ENCODE data around the gene KRT12.
A peak's percentile ranks its signal among the peaks of the same experiment; 100 is the strongest.
"Not testable (repeated sequence)": the region's sequence is repeated elsewhere in the genome, so short reads cannot be mapped to it uniquely, and the experiment has no call there.

The KRT12 gene

DNA sequence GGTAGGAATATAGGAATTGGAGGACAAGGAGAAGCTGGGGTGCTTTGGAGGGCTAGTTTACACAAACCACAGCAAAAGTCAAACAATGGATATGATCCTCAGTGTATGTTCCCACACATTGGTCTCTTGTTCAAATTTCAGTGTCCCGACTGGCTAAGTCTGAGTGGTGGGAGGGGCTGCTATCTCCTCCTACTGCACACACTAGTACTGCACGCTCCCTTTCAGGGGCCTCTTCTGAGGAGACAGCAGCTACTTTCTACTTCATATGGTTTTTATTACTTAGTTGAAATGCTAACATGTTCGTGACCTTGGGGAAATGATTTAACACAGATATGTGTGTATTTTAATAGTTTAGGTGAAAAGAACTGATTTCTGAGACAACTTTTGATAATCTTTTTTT is 25.8 kb downstream of the KRT12 start:
- no peak for DNase-seq

DNA sequence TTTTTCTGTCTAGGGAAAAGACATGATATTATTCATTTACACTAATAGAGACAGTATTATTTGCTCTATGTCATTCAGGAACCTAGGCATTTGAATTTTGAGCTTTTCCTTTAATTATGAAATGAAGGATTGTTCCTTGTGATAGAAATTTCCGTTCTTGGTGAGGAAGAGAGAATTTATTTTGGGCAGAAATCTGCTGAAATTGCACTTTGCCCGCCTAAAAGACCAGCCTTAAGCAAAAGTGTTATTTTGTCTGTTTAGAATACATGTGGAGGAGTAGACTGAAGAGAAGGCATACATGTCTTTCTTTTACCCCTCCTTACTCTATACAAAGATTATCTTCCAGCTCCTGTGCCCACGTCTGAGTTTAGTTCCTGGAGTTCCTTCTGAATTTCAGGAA is 27.8 kb downstream of the KRT12 start:
- no peak for DNase-seq

DNA sequence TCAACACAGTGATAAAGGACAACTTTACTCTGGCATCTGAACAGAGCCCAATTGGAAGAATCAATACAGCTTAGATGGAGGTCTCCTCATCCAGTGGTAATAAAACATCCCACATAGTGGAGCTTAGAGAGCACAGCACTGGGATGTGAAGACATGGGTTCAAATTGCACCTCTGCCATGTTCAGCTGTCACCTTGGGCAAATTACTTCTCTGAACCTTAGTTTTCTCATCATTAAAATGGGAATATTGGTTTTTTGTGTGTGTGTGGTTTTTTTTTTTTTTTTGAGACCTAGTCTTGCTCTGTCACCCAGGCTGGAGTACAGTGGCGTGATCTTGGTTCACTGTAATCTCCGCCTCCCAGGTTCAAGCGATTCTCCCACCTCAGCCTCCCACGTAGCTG is 31.0 kb downstream of the KRT12 start:
- no peak for DNase-seq

DNA sequence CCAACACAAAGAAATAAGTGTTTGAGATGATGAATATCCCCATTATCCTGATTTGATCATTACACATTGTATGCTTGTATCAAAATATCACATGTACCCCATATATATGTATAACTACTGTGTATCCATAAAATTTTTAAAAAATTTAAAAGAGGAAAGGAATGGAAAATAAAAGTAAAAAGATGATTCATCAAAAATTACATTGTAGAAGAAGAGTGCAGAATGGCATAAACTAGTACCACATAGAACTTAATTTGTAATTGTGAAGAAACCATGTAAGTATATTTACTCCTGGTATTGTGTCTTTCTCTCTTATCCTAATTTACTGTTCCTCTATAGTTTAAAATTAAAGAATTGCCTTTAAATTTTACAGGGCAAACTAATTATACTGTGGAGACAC is 33.1 kb downstream of the KRT12 start:
- DNase-seq = no peak

DNA sequence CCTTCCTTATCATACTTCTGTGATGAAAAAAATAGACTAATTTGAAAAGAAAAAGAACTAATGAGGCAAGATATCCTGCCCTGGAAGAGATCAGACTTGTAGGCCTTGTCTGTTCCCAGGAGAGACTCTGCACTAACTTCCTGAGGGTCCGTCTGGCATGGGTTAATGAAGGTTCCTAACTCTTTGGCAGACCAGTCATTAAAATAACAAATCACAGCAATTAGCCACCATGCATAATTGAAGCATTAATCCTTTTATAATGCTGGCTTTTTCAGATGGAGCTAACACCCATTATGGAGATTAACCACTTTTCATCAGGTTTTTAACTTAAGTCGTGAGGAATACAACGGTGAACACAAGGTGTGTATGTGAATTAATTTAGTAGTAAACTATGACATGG is 34.2 kb downstream of the KRT12 start:
- DNase-seq = no peak

DNA sequence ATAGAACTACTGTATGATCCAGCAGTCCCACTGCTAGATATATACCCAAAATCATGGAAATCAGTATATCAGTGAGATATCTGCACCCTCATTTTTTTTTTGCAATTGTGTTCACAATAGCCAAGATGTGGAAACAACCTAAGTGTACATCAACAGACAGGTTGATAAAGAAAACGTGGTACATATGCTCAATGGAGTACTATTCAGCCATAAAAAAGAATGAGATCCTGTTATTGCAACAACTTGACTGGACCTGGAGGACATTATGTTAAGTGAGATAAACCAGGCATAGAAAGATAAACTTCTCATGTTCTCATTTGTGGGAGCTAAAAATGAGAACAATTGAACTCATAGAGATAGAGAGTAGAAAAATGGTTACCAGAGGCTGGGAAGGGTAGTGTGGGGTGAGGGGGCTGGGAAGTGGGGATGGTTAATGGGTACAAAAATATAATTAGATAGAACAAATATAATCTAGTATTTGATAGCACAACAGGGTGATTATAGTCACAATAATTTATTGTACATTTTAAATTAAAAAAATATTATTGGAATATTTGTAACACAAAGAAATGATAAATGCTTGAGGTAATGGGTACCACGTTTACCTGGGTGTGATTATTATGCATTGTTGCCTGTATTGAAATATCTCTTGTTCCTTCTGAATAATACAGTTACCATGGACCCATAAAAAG is 36.8 kb downstream of the KRT12 start:
- DNase-seq = no peak

DNA sequence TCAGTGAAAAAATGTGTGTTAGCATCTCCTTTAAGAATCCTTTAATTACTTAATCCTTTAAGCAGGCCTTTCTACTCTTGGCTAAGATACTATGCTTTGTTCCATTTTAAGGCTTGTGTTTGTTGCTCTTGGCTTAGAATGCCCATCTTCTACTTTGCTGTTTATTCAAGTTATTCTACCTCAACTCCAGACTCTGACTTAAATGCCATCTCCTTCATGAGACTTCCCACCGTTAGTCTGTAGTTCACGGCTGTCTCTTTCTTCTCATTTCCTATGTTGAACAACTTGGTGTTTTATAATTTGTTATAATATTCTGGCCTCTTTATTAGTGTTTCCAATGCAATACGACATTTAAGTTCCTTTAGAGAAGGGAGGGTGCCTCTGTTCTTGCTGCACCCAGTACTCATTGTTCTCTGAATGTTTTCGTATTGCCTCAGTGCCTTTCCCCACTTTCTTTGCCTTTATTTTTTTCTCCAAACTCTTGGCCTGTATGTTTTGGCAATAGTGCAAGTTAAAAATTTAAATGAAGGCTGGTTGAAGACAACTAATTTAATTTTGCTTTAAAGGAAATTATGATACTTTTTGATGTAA is 38.5 kb downstream of the KRT12 start:
- DNase-seq = no peak

DNA sequence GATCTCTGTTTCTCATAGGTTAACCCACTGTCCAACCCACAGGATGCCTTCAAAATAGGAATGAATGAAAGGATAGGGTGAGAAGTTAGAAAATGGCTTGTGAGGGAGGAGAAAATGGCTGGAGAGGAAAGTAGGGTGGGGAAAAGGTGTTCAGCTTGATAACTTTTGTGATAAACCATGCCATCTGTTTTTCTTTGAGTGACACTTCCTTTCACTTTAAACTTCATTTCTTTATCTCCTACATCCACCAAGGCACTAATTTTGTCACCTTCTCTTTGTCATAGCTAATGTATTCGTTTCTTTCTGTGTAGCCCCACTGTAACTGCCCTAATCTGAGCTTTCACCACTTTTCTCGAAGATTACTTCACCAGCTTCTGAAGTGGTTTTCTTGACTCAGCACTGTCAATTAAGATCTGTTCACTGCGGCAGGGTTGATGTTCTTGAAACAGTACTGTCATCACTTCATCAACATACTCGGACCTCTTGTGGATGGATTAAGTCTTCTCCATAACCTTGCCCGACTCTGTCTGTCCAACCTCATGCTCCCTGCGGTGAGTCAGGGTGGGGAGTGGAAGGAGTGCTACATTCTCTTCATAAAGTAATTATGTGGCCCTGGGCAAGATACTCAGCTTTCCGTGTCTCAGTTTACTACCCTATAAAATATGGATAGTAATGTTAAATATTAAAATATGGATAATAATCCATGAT is 39.1 kb downstream of the KRT12 start:
- DNase-seq = peak; percentile 25

DNA sequence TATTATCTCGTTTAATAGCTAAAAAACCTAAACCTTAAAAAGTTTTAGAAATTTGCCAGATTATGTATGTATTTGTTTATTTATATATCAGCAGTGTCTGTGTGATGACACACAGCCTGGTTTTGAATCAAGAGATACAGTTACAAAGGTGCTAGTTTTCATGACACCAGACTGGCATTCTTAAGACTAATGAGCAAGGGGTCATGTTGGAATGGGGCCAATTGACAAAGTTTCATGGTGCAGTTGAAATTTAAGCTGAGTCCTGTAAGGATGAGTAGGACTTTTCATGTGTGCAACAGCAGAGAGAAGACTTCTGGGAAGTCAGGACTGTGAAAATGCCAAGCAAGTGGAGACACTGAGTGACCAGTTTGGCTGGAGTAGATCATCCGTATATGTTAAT is 41.4 kb downstream of the KRT12 start:
- no peak for DNase-seq

DNA sequence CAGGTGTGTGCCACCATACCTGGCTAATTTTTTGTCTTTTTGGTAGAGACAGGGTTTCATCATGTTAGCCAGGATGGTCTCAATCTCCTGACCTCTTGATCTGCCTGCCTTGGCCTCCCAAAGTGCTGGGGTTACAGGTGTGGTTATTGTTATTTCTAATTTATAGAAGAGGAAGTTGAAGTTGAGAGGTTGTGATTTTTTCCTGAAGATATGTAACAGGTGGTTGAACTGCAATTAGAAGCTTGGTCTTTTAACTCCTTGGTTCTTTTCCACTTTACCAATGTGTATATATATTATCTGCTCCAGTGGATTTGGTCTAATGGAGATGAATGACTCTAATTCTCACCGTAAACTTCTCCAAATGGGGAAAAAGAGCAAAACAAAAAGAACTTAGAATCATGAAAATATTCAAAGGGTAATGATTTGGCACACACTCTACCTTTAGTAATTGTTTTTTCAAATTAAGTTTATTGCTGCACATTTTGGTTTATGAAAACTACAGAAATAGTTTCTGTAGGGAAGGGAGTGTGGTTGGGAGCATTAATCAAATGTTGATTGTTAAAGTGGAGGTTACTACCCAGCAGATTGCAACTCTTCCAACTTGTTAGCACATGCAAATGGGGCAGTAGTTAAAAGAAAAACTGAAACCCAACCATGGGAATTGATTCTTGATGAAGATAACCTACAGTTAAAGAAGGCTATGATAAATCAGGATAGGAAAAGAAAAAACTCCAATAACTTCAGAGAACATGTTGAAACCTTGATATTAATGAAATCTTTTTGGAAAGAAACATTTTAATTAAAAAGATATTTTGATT is 42.8 kb downstream of the KRT12 start:
- DNase-seq = no peak

DNA sequence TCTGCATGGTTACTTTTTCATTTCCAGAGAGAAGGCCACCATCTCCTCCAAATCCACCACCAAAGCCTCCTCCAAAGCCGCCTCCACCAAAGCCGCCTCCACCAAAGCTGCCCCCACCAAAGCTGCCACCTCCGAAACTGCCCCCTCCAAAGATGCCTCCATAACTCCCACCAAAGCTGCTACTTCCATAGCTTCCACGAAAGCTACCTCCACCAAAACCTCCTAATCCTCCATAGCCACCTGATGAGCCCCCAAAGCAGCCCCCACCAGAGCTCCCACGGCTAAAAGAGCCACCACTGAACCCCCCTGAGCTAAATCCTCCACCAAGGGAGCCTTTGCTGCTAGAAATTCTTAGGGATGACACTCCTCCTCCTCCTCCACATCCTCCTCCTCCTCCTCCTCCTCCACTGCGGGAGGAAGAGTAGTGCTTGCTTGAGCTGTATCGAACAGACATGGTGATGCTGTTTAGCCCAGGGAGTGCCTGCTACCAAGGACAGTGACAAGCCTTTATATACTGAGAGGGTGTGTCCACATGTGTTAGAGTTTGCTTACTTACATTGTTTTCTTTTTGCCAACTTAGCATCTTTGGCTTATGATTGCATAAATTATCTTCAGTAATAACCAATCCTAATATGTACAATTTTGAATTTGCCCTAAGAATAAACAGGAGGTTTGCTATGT is 44.8 kb downstream of the KRT12 start, which contains the start of gene KRT10:
Gene KRT10 (minus strand): TSS at position 483 of the 681 bp plus-strand sequence. CDS start 29 bp downstream, at position 454.
- no peak for DNase-seq

DNA sequence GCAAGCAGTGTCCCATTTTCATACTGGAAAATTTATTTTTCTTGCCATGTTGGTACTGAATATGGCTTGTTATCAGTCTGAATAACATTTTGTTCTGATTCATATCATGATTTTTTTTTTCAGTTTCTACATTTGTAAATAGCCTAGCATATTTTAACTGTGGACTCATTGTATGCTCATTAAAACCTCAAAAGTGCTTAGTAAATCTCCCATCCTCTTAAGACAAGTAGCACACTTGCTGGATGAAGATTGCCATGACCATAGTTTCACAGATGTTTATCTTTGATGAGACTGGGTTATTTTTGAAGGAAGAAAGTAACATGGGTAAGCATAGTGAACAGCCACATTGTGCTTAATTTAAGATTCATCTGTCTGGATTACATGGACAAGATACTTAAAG is 45.5 kb downstream of the KRT12 start:
- no peak for DNase-seq

DNA sequence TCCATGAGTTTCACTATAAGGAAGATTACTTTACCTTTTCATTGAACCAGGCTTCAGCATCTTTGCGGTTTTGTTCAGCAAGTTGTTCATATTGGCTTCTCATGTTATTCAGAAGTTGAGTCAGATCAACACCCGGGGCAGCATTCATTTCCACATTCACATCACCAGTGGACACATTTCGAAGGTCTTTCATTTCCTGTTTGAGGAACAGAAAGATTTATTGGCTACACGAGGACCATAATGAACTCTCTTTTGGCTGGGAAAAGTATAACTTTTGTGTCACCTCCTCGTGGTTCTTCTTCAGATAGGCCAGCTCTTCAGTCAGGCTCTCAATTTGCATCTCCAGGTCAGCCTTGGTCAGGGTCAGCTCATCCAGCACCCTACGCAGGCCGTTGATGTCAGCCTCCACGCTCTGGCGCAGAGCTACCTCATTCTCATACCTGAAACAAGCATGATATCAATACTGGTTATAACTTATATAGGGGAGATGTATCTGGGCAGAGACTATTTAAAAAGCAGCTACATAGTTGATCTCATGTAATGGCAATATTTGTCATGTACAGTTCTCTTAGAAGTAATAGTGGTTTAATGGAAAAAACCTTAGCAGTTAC is 46.7 kb downstream of the KRT12 start:
- peak; percentile 61 for DNase-seq

DNA sequence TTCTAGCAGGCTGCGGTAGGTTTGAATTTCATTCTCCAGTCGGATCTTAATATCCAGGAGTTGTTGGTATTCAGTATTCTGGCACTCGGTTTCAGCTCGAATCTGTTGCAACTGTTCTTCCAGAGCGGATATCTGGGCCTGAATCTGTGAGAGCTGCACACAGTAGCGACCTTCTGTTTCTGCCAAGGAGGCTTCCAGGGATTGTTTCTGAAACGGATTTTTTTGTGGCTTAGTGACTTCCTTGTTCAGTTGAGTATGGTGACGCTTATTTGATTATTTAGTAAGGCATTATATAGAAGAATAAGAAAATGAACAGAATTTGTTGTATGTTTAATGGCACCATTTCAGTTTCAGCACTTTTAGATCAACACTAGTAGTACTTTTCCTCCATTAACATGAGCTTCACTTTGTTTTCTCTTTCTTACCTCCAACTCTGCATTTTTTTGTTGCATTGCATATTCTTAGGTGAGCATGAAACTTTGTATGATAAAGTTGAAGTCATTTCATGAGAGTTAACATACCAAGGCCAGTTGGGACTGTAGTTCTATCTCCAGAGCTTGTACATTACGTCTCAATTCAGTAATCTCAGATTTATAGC is 47.4 kb downstream of the KRT12 start:
- no peak for DNase-seq

DNA sequence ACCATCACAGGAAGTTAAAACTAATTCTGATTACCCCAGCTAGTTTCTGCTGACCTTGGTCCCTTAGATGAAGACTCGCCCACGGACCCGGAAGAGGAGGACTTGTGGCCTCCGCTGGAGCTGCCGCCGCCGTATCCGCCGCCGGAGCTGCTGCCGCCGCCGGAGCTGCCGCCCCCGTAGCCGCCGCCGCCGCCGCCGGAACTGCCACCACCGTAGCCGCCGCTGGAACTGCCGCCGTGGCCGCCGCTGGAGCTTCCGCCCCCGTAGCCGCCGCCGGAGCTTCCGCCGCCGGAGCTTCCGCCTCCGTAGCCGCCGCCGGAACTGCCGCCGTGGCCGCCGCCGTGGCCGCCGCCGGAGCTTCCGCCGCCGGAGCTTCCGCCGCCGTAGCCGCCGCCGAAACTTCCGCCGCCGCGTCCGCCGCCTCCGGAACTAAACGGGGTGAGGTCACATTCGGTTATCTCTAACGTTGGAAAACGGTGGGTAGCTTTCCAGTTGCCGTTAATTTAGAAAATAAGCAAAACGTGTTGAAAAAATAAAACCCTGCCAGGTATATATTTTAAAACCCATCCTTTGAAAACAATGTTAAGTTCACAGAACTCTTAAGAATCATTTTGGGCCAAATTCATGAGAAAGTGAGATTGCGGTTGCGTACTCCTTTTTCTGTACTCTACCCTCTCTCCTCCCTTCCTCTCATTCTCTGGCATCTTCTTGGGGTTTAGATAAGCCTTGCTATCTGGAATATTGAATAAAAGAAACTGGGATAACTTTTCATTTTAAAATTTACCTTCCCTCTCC is 48.1 kb downstream of the KRT12 start:
- peak; percentile 88 for DNase-seq

DNA sequence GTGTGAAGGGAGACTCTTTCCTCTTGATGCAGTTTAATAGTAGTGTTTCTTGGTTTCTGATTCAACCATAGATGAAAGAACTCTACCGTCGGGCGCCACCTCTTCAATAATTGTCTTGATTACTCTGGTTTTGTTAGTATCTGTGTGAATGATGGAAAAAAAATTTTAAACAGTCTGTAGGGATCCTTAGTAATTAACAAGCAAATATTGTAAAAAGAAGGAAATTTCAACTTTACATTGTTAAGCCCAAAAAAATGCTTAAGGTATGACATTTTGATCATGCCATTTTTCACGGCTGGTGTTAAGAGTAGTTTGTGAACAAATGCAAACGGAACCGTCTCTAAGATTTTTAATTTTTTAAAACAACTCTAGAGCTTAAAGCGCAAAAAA is 48.7 kb downstream of the KRT12 start:
- DNase-seq = no peak

DNA sequence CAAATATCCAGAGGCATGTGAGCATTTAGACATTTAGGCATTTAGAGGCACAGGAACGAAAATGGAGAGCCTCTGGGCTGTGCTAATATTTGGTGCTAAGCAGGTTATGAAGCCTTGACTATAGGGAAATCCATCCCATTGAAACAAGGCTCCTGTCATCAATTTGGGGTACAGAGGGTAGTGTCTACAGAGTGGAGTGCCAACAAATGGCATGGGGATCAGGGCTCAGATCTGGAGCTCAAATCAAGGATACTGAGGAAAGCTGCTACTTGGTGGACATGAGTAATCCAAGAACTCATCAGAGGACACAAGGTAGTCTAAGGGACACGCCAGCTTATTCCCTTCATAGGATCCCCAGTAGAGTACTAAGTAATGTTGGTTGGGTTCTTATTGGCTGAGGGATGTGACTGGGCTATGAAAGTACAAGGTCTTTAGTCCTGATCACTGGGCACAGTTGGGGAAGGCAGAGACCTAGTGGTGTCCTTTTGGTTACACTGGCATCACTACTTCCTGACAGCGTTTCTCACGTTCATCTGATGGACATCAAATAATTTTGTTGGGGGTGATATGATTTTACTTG is 49.8 kb downstream of the KRT12 start:
- DNase-seq = no peak

DNA sequence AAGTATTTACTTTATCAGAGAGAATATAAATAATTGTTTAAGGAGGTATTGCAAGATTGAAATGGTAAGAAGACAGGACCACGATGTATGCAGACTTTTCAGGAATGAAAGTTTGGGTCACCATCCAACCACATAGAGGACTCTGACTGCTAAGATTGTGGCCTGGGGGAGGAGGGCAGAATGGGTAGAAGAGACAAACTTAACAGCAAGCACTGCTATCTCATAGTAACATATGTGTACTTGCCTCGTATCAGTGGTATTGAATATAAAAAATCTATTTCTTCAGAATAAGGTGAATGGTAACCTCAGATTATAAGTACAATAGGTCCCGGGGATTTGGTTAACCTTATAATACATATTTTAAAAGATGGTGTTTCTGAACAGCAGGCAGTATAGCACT is 50.5 kb downstream of the KRT12 start:
- DNase-seq = no peak

DNA sequence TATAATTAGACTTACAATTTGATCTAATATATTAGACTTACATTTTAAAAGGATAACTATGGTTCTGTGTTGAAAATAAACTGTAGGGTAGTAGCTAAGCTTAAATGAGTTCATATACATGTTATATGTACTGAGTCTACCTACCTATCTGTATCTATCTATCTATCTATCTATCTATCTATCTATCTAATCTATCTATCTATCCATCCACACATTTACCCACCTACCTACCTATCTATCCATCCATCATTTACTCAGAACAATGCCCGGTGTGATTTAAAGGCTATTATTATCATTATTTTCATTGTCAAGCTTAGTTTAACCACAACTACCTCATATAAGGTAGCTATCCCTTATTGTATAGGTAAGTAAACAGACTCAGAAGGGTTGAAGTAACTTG is 51.6 kb downstream of the KRT12 start:
- no peak for DNase-seq

DNA sequence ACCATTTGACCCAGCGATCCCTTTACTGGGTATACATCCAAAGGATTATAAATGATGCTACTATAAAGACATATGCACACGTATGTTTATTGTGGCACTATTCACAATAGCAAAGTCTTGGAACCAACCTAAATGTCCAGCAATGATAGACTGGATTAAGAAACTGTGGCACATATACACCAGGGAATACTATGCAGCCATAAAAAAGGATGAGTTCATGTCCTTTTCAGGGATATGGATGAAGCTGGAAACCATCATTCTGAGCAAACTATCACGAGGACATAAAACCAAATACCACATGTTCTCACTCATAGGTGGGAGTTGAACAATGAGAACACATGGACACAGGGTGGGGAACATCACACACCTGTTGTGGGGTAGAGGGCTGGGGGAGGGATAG is 52.4 kb downstream of the KRT12 start:
- DNase-seq = not testable (repeated sequence)

DNA sequence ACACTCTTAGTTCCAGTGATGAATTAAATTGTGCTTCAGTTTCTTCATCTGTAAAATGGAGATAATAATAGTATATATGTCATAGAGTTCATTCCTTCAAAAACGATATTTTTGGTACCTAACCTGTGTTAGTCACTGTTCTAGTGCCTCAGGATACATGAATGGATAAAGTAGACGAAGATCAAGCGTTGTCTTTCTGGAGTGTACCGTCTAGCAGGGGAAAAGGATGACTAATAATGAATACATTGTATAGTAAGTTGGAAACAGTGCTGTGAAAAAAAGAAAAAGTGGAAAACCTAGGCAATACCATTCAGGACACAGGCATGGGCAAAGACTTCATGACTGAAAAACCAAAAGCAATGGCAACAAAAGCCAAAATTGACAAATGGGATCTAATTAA is 53.2 kb downstream of the KRT12 start:
- no peak for DNase-seq

Data from activated CD4-positive, alpha-beta T cell treated with anti-CD3 and anti-CD28 coated beads, Interleukin-2, Interleukin-6, amounts not matched to agents 100 ng/mL and 50 ng/mL, durations not matched to agents 16 hours and 8 hours (primary cell).